H9 (cell line): Measurements from ENCODE around the gene UNC5A. TPM values are rescaled to one million over a fixed set of nuclear protein-coding genes. Genes with fewer than 3 reads are reported as not detected.

Experiments
- DNase-seq: peaks from one replicate; pipeline ENCODE4 v3.0.0-alpha.2; 2017
- H2AFZ ChIP-seq: one replicate; pipeline ENCODE4 v1.6.1; 2013; ENCODE audit warnings: mild to moderate bottlenecking, low read length, control low read depth, moderate library complexity
- H2AK5ac ChIP-seq: 2 replicates; pipeline ENCODE4 v1.6.1; 2013; ENCODE audit warnings: low read length, control low read depth, mixed read lengths; ENCODE audit not compliant: insufficient read length
- H2BK120ac ChIP-seq: one replicate; pipeline ENCODE4 v1.6.1; 2013; ENCODE audit warnings: low read depth, mild to moderate bottlenecking, low read length, control low read depth, inconsistent platforms; ENCODE audit not compliant: poor library complexity, severe bottlenecking
- H2BK12ac ChIP-seq: 2 replicates; pipeline ENCODE4 v1.6.1; 2013; ENCODE audit warnings: low read length, control low read depth, mixed read lengths, low read depth; ENCODE audit not compliant: insufficient read length
- H2BK15ac ChIP-seq: 2 replicates; pipeline ENCODE4 v1.6.1; 2013; ENCODE audit warnings: low read depth, low read length, control low read depth
- H2BK20ac ChIP-seq: one replicate; pipeline ENCODE4 v1.6.1; 2013; ENCODE audit warnings: low read depth, mild to moderate bottlenecking, low read length, control low read depth, inconsistent platforms; ENCODE audit not compliant: poor library complexity, severe bottlenecking
- H2BK5ac ChIP-seq: 2 replicates; pipeline ENCODE4 v1.6.1; 2013; ENCODE audit warnings: low read length, control low read depth, mixed read lengths; ENCODE audit not compliant: insufficient read length
- H3K14ac ChIP-seq: 2 replicates; pipeline ENCODE4 v1.6.1; 2013; ENCODE audit warnings: low read length, control low read depth; ENCODE audit not compliant: insufficient read depth
- H3K18ac ChIP-seq: 2 replicates; pipeline ENCODE4 v1.6.1; 2013; ENCODE audit warnings: low read depth, mild to moderate bottlenecking, mixed read lengths, low read length, control low read depth; ENCODE audit not compliant: insufficient read length
- H3K23ac ChIP-seq: 2 replicates; pipeline ENCODE4 v1.6.1; 2013; ENCODE audit warnings: low read length, control low read depth, mixed read lengths, low read depth; ENCODE audit not compliant: insufficient read length
- H3K23me2 ChIP-seq: 2 replicates; pipeline ENCODE4 v1.6.1; 2013; ENCODE audit warnings: low read depth, mild to moderate bottlenecking, mixed read lengths, low read length, control low read depth; ENCODE audit not compliant: insufficient read length, poor library complexity, severe bottlenecking
- H3K27ac ChIP-seq: 2 replicates; pipeline ENCODE4 v1.5.1; 2013; ENCODE audit warnings: low read length, control low read depth, mixed read lengths, low read depth; ENCODE audit not compliant: insufficient read length
- H3K27me3 ChIP-seq: 2 replicates; pipeline ENCODE4 v1.6.1; 2013; ENCODE audit warnings: low read length, control low read depth, inconsistent platforms; ENCODE audit not compliant: insufficient read depth
- H3K4ac ChIP-seq: 2 replicates; pipeline ENCODE4 v1.6.1; 2013; ENCODE audit warnings: low read depth, mild to moderate bottlenecking, control low read depth, inconsistent platforms, low read length, moderate library complexity
- H3K4me1 ChIP-seq: 2 replicates; pipeline ENCODE4 v1.6.1; 2013; ENCODE audit warnings: low read length, control low read depth, inconsistent platforms; ENCODE audit not compliant: insufficient read depth
- H3K4me2 ChIP-seq: 2 replicates; pipeline ENCODE4 v1.6.1; 2013; ENCODE audit warnings: low read length, control low read depth, mixed read lengths; ENCODE audit not compliant: insufficient read length, insufficient read depth
- H3K56ac ChIP-seq: 2 replicates; pipeline ENCODE4 v1.6.1; 2013; ENCODE audit warnings: low read depth, mild to moderate bottlenecking, mixed read lengths, low read length, control low read depth; ENCODE audit not compliant: insufficient read length
- H3K79me1 ChIP-seq: 2 replicates; pipeline ENCODE4 v1.6.1; 2013; ENCODE audit warnings: low read depth, mild to moderate bottlenecking, moderate library complexity, low read length, control low read depth, inconsistent platforms; ENCODE audit not compliant: insufficient read depth, poor library complexity, severe bottlenecking
- H3K79me2 ChIP-seq: 2 replicates; pipeline ENCODE4 v1.6.1; 2013; ENCODE audit warnings: low read length, control low read depth, inconsistent platforms; ENCODE audit not compliant: insufficient read depth
- H3K9ac ChIP-seq: 2 replicates; pipeline ENCODE4 v1.6.1; 2013; ENCODE audit warnings: low read length, control low read depth, mixed read lengths; ENCODE audit not compliant: insufficient read length; ENCODE audit errors: extremely low read depth
- H3K9me3 ChIP-seq: one replicate; pipeline ENCODE4 v1.6.1; 2013; ENCODE audit warnings: low read depth, low read length, inconsistent platforms; ENCODE audit not compliant: control insufficient read depth
- H3T11ph ChIP-seq: one replicate; pipeline ENCODE4 v1.6.1; 2013; ENCODE audit warnings: mild to moderate bottlenecking, low read length, control low read depth, inconsistent platforms
- H4K20me1 ChIP-seq: one replicate; pipeline ENCODE4 v1.6.1; 2013; ENCODE audit not compliant: control insufficient read depth, insufficient read length, insufficient read depth
- H4K5ac ChIP-seq: 2 replicates; pipeline ENCODE4 v1.6.1; 2013; ENCODE audit warnings: low read depth, mild to moderate bottlenecking, mixed read lengths, low read length, control low read depth; ENCODE audit not compliant: insufficient read length
- H4K8ac ChIP-seq: replicated peaks from 2 replicates; pipeline ENCODE4 v1.6.1; 2013; ENCODE audit warnings: low read length, control low read depth, mixed read lengths, low read depth; ENCODE audit not compliant: insufficient read length
- H4K91ac ChIP-seq: 2 replicates; pipeline ENCODE4 v1.6.1; 2013; ENCODE audit warnings: low read depth, mild to moderate bottlenecking, moderate library complexity, mixed read lengths, low read length, control low read depth; ENCODE audit not compliant: insufficient read length
- H3K27ac Mint-ChIP-seq, 3 experiments: 2 replicates in 2 of 3; 3 replicates in 1 of 3; pipeline ENCODE4 v1.8.0; 2020 to 2021; ENCODE audit warnings: mixed read lengths in 3 of 3, mild to moderate bottlenecking in 1 of 3, moderate library complexity in 1 of 3
- H3K27me3 Mint-ChIP-seq: 2 replicates; pipeline ENCODE4 v1.8.0; 2021; ENCODE audit warnings: low read depth, mild to moderate bottlenecking, moderate library complexity, mixed read lengths
- H3K36me3 Mint-ChIP-seq, 3 experiments: 2 replicates in 2 of 3; 3 replicates in 1 of 3; pipeline ENCODE4 v1.8.0; 2020 to 2021; ENCODE audit warnings: low read depth in 3 of 3, mixed read lengths in 3 of 3; ENCODE audit not compliant: insufficient read depth in 1 of 3
- H3K4me1 Mint-ChIP-seq, 2 experiments: 2 replicates each; pipeline ENCODE4 v1.8.0; 2020; ENCODE audit warnings: mixed read lengths in 2 of 2
- H3K4me3 Mint-ChIP-seq, 2 experiments: 2 replicates in 1 of 2; 3 replicates in 1 of 2; pipeline ENCODE4 v1.8.0; 2020 to 2021; ENCODE audit warnings: mild to moderate bottlenecking in 2 of 2, mixed read lengths in 2 of 2, moderate library complexity in 1 of 2
- H3K9me3 Mint-ChIP-seq, 2 experiments: 2 replicates in 1 of 2; 3 replicates in 1 of 2; pipeline ENCODE4 v1.8.0; 2020; ENCODE audit warnings: mild to moderate bottlenecking in 2 of 2, mixed read lengths in 2 of 2, moderate library complexity in 1 of 2
- WGBS: extraction: QIAGEN DNeasy Blood & Tissue Kit; methylation state at CpG from one replicate; pipeline ENCODE4 v1.1.7; 2013; ENCODE audit warnings: missing lambda C conversion rate, low lambda C conversion rate, mixed read lengths; ENCODE audit not compliant: insufficient read length; ENCODE audit errors: extremely low coverage; 5-methylcytosine and 5-hydroxymethylcytosine counted together
- total RNA-seq: library from RNA; stranded (reverse); gene quantifications from 2 replicates; pipeline ENCODE4 v1.2.1, GENCODE V29; 2021
- TF ChIP-seq, protein P1 (sequence below): fragments of 200-600 bp; sonication (generic); conservative IDR thresholded peaks from 3 replicates; pipeline ENCODE4 v1.8.0; 2021; ENCODE audit warnings: antibody characterized with exemption, mild to moderate bottlenecking

Gene UNC5A
- total RNA-seq, 1 experiment from 2014 or later: 4.4 TPM

DNA sequence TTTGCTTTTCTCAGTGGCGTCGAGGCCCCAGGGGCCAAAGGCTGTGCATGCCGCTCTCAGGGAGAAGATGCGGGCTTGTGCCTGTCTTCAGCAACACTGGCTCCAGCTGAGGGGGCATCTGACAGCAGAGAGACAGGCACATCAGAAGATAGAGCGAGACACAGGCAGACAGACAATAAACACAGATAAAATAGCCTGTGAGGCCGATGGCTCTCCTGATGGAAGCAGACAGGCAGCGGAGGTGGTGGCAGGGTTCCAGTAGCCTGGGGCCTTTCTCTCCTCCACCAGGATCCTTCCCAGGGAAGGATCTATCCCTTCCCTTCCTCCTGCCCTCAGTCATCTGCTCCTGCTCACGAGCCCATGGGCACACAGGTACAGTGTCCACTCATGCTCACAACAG, 16.6 kb upstream of the UNC5A start:
- H4K8ac ChIP-seq: no peak overlapping the region
- H3K4me2 ChIP-seq: no peak overlapping the region
- TF ChIP-seq, protein P1, sequence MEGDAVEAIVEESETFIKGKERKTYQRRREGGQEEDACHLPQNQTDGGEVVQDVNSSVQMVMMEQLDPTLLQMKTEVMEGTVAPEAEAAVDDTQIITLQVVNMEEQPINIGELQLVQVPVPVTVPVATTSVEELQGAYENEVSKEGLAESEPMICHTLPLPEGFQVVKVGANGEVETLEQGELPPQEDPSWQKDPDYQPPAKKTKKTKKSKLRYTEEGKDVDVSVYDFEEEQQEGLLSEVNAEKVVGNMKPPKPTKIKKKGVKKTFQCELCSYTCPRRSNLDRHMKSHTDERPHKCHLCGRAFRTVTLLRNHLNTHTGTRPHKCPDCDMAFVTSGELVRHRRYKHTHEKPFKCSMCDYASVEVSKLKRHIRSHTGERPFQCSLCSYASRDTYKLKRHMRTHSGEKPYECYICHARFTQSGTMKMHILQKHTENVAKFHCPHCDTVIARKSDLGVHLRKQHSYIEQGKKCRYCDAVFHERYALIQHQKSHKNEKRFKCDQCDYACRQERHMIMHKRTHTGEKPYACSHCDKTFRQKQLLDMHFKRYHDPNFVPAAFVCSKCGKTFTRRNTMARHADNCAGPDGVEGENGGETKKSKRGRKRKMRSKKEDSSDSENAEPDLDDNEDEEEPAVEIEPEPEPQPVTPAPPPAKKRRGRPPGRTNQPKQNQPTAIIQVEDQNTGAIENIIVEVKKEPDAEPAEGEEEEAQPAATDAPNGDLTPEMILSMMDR: no peak
- H3K9ac ChIP-seq: no peak overlapping the region
- H3K14ac ChIP-seq: no peak overlapping the region
- H3K9me3 Mint-ChIP-seq: no peaks in the 10 kb centered on the region
- no peak overlapping the region for H3K27ac ChIP-seq
- no peaks in the 10 kb centered on the region for H3K23me2 ChIP-seq
- no CpG with 5 or more reads among the region's 8 CpGs for WGBS
- H4K20me1 ChIP-seq: no peaks in the 10 kb centered on the region
- no peak overlapping the region for H2BK120ac ChIP-seq
- H2AK5ac ChIP-seq: no peak overlapping the region
- H2BK20ac ChIP-seq: no peak overlapping the region
- H3K4me1 Mint-ChIP-seq: peaks cover 27 to 43% of the 10 kb centered on the region in 2 experiments
- DNase-seq: no peak
- H3T11ph ChIP-seq: no peak overlapping the region
- no peaks in the 10 kb centered on the region for H3K79me2 ChIP-seq
- no peak overlapping the region for H4K91ac ChIP-seq
- no peak overlapping the region for H3K4ac ChIP-seq
- H3K36me3 Mint-ChIP-seq: no peaks in the 10 kb centered on the region
- H2AFZ ChIP-seq: no peak overlapping the region
- H3K23ac ChIP-seq: no peak overlapping the region
- H3K18ac ChIP-seq: no peak overlapping the region
- peaks cover 35% of the 10 kb centered on the region for H3K27me3 Mint-ChIP-seq
- H2BK12ac ChIP-seq: no peak overlapping the region
- no peaks in the 10 kb centered on the region for H3K79me1 ChIP-seq
- H3K56ac ChIP-seq: no peak overlapping the region
- no peak overlapping the region for H2BK5ac ChIP-seq
- H3K4me1 ChIP-seq: peaks cover 2% of the 10 kb centered on the region; the same call in 1 of the 2 replicates
- no peak overlapping the region for H3K4me3 Mint-ChIP-seq
- peak overlapping the region in 1 of 3 experiments; percentile 66; a peak in 1 of 7 replicates for H3K27ac Mint-ChIP-seq
- H3K9me3 ChIP-seq: no peaks in the 10 kb centered on the region
- H3K27me3 ChIP-seq: no peaks in the 10 kb centered on the region; the same call in 1 of the 2 replicates
- no peak overlapping the region for H2BK15ac ChIP-seq
- H4K5ac ChIP-seq: no peak overlapping the region
